Effector memory CD8-positive, alpha-beta T cell (primary cell): Measurements from ENCODE around the gene SPDYE2B.
"Not testable (repeated sequence)": the region's sequence is repeated elsewhere in the genome, so short reads cannot be mapped to it uniquely, and the experiment has no call there.

Experiments used
- ATAC-seq: fragments of 150-1000 bp; cut with Tn5 transposase; replicated peaks from 2 replicates; pipeline ENCODE4 v1.10.0; 2021; ENCODE audit warnings: mild to moderate bottlenecking, moderate library complexity
- DNase-seq, 3 experiments: peaks; one replicate each; pipeline ENCODE4 v3.0.0; 2021
- H3K27ac Mint-ChIP-seq, 2 donors: one replicate each; pipeline ENCODE4 v1.8.0; 2022; ENCODE audit warnings: mild to moderate bottlenecking in 2 of 2, mixed read lengths in 2 of 2, moderate library complexity in 2 of 2
- H3K27me3 Mint-ChIP-seq, 2 donors: one replicate each; pipeline ENCODE4 v1.8.0; 2022; ENCODE audit warnings: mixed read lengths in 2 of 2
- H3K36me3 Mint-ChIP-seq: one replicate; pipeline ENCODE4 v1.8.0; 2022; ENCODE audit warnings: mild to moderate bottlenecking, moderate library complexity, mixed read lengths; ENCODE audit not compliant: insufficient read depth
- H3K4me1 Mint-ChIP-seq, 2 donors: one replicate each; pipeline ENCODE4 v1.8.0; 2022; ENCODE audit warnings: low read depth in 2 of 2, mixed read lengths in 2 of 2
- H3K4me3 Mint-ChIP-seq, 2 donors: one replicate each; pipeline ENCODE4 v1.8.0; 2022; ENCODE audit warnings: mild to moderate bottlenecking in 2 of 2, mixed read lengths in 2 of 2, moderate library complexity in 2 of 2
- H3K9me3 Mint-ChIP-seq, 2 donors: one replicate each; pipeline ENCODE4 v1.8.0; 2022; ENCODE audit warnings: mixed read lengths in 2 of 2

SPDYE2B gene

DNA sequence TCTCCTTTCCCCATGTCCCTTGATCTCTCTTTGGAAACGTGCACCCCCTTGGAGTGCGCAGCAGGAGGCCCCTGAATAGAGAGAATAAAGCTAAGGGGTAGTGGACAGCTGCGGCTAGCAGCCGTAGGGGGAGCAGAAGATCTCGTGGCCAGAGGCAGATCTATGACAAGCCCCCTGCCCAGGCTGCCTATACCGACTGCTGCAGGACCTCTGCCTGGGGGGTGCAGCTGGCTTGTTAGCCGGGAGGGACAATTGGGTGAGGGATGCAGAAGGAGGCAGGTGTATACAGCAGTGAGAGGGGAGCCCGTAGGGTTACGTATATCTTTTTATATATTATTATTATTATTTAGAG lies 21.8 kb downstream of the SPDYE2B start:
- not testable (repeated sequence) for H3K9me3 Mint-ChIP-seq, H3K4me3 Mint-ChIP-seq, H3K27me3 Mint-ChIP-seq, H3K36me3 Mint-ChIP-seq, H3K4me1 Mint-ChIP-seq, H3K27ac Mint-ChIP-seq, DNase-seq
- ATAC-seq, result peak; percentile 5

DNA sequence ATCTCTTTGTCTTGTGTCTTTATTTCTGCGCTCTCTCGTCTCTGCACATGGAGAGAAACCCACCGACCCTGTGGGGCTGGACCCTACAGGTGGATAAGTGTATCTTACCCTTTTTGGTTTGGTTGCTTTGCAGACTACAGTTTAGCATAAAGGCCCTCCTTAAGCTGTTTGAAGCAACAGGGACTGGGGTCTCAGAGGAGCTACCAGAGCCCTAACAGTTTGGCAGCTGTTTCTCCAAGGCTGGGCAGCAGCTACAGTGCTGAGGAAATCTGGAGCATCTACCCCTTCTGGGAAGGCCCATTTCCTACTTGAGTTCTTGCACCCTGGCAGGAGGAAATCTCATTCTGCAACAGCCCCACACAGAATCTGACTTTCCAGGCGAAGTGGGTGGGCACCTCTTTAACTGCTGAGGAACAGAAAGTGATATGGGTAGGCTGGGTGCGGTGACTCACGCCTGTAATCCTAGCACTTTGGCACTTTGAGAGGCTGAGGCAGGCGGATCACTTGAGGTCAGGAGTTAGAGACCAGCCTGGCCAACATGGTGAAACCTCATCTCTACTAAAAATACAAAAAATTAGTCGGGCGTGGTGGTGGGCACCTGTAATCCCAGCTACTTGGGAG lies 23.4 kb downstream of the SPDYE2B start:
- H3K27ac Mint-ChIP-seq, H3K36me3 Mint-ChIP-seq, H3K4me1 Mint-ChIP-seq, H3K27me3 Mint-ChIP-seq, H3K4me3 Mint-ChIP-seq, H3K9me3 Mint-ChIP-seq, ATAC-seq: not testable (repeated sequence)
- DNase-seq, result peak in 1 of 3 experiments; percentile 5

- not testable (repeated sequence) for H3K4me3 Mint-ChIP-seq, H3K27me3 Mint-ChIP-seq, H3K9me3 Mint-ChIP-seq, H3K4me1 Mint-ChIP-seq, DNase-seq, H3K27ac Mint-ChIP-seq, H3K36me3 Mint-ChIP-seq, ATAC-seq
These were observed 25.4 kb downstream of the SPDYE2B start for GRCh38 chr7:102675545-102675944.

- not testable (repeated sequence) for H3K9me3 Mint-ChIP-seq, ATAC-seq, H3K4me1 Mint-ChIP-seq, H3K27ac Mint-ChIP-seq, DNase-seq, H3K27me3 Mint-ChIP-seq, H3K36me3 Mint-ChIP-seq, H3K4me3 Mint-ChIP-seq
These were observed 30.7 kb downstream of the SPDYE2B start for GRCh38 chr7:102680780-102681179.

GRCh38 chr7:102682560-102682959 lies 32.4 kb downstream of the SPDYE2B start:
- not testable (repeated sequence) for H3K4me3 Mint-ChIP-seq, H3K36me3 Mint-ChIP-seq, H3K27me3 Mint-ChIP-seq, DNase-seq, H3K9me3 Mint-ChIP-seq, ATAC-seq, H3K4me1 Mint-ChIP-seq, H3K27ac Mint-ChIP-seq

DNA sequence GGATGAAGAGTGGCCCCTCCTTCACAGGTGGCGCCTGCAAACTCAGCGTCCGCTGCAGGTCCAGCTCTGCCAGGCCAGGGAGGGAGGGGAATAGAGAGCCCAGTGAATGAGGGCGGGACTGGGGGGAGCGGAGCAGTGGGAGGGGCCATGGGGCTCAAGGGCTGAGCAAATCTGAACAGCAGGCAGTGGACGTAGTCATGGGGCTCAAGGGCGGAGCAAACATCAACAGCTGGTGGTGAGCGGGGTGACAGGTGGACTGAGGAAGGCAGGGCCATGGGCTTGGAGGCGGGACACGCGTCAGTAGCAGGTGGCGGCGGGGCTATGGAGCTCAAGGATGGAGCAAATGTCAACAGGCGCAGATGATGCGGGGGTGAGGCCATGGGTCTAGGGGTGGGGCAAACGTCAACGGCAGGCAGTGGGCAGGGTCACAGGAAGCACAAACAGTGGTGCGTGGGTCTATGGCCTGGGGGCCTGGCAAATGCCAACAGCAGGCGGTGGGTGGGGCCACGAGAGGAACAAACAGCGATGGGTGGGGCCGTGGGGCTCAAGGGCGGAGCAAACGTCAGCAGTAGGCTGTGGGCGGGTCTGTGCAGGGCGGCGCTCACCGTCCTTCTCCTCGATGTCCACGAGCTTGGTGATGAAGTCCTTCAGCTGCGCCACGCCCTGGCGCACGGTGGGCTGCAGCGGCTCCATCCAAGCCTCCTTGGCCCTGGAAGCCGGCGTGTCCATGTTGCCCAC lies 38.3 kb downstream of the SPDYE2B start:
- ATAC-seq, result peak; percentile 79
- not testable (repeated sequence) for H3K36me3 Mint-ChIP-seq

DNA sequence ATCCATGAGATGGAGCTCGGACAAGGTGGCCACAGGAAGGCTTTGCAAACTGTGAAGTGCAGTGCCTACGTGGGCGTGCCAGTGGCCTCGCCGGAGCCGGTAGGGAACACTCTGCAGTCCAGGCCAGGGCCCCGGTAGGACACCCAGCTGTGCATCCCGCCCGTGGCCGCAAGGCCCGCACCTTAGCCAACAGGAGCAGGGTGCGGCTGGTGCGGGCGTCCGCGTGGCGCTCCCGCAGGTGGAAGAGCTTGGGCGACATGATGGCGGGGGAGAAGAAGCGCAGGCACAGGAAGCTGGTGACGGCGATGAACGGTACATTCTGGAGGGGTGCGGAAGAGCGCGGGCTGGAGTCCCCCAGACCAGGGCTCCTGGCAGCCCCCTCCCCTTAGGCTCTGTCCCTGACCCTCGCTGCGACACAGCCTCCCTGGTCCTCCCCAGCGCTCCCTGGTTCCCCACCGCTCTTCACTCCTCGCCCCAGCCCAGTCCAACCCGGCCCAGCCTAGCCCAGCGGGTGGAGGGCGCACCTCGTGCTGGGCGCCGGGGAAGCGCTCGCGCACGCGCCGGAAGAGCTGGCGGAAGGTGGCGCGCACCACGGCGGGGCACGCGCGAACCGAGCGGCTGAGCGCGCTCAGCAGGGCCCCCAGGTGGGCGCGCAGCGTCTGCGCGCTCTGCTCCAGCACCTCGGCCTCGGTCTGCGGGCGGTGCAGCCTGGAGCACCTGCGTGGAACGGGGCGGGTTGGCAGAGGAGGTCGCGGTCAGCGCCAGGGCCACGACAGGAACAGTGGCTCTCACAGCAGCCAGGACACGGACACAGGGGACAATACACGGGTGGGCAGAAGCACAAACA lies 39.5 kb downstream of the SPDYE2B start:
- not testable (repeated sequence) for H3K27ac Mint-ChIP-seq, H3K9me3 Mint-ChIP-seq, DNase-seq, H3K36me3 Mint-ChIP-seq, H3K27me3 Mint-ChIP-seq, H3K4me1 Mint-ChIP-seq, H3K4me3 Mint-ChIP-seq
- peak; percentile 78 for ATAC-seq

More for the DNA sequence above, 38.3 kb downstream of the SPDYE2B start:
- not testable (repeated sequence) for H3K4me3 Mint-ChIP-seq, H3K27me3 Mint-ChIP-seq, H3K27ac Mint-ChIP-seq, H3K9me3 Mint-ChIP-seq, H3K4me1 Mint-ChIP-seq, DNase-seq

DNA sequence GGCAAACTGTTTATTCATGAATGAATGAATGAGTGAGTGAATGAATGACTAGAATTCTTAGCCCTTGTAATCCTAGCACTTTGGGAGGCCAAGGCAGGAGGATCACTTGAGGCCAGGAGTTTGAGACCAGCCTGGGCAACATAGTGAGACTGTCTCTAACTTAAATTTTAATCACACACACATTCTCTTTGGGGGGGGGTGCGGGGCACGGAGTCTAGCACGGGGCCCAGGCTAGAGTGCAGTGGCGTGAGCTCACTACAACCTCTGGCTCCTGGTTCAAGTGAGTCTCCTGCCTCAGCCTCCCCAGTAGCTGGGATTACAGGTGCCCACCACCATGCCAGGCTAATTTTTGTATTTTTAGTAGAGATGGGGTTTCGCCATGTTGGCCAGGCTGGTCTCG lies 40.5 kb downstream of the SPDYE2B start:
- not testable (repeated sequence) for DNase-seq, H3K4me3 Mint-ChIP-seq, ATAC-seq, H3K4me1 Mint-ChIP-seq, H3K9me3 Mint-ChIP-seq, H3K36me3 Mint-ChIP-seq, H3K27ac Mint-ChIP-seq, H3K27me3 Mint-ChIP-seq

DNA sequence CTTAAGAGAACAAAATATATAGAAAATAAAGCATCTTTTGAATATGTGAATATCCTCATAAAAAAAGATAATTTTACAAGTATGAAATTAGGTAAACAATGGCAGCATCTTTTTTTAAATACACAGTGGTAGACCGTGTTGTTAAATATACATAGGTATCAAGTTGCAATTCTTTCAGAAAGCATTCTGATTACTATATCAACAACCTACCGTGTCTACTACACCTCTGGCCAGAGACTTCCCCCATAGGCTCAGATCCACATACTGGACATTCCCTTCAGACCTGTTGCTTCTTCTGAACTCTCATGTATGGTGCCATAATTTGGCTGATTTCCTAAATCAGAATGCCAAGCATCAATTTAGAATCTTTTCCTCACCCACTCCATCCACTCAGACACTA lies 43.9 kb downstream of the SPDYE2B start:
- H3K4me3 Mint-ChIP-seq, H3K4me1 Mint-ChIP-seq, H3K27me3 Mint-ChIP-seq, ATAC-seq, H3K9me3 Mint-ChIP-seq, H3K36me3 Mint-ChIP-seq, DNase-seq, H3K27ac Mint-ChIP-seq: not testable (repeated sequence)

DNA sequence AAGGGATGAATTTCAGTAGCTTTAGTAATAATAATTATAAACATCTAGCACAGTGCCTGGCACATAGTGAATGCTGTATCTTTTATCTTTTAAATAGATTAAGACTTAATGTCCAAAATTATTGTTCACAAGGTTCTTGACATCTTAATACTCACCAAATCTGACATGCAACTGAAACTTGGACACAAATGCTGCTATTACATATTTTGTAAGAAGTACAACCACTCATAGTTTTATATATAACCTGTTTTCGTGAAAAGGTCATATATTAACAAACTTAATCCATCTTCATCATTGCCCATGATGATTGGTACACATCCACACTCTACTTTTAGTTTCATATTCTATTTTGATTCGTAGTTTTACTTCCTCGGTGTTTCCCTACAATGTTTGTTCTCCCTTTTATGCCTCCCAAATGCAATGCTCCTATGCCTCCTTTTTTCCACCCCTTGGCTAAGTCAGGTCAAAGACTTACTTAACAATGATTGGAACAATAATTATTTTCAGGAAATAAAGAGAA lies 45.0 kb downstream of the SPDYE2B start:
- not testable (repeated sequence) for H3K4me1 Mint-ChIP-seq, DNase-seq, ATAC-seq, H3K9me3 Mint-ChIP-seq, H3K4me3 Mint-ChIP-seq, H3K36me3 Mint-ChIP-seq, H3K27ac Mint-ChIP-seq
- H3K27me3 Mint-ChIP-seq, result peaks cover 2 to 12% of the 10 kb centered on the region in 2 donors

- H3K27ac Mint-ChIP-seq, result not testable (repeated sequence)
These were observed 45.9 kb downstream of the SPDYE2B start for GRCh38 chr7:102696009-102696408.

DNA sequence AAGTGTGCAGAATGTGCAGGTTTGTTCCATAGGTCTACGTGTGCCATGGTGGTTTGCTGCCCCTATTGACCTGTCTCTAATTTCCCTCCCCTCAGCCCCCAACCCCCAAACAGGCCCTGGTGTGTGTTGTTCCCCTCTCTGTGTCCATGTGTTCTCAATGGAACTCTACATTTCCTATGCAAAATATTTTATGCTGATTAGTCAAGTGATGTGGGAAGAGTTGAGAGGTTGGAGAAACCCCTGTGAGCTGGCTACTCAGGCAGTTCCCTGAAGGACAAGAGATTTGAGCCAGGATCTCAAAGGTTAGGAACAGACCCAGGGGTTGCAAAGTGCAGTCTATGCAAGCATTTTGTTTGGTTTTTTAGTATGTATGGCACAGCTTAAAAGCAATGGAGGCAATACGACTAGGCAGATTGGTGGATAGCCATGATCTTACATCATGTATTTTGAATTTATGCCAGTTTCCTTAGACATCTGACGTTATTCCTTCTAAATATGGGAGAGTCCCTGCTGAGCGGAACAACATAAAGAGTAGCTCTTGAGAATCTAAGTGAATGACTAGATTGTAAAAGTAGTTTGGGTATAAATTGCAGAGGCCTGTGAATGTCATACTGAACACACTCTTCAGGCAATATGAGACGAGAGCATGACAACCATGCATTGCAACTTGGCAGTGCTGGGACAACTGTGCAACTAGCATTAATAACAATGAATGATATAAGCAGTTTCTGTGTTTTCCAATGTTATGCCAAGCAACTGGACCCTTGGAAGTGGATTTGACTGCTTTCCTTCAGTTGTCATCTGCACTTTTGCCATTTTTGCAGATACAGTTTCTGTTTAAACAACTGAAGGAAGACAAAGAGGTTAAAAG lies 47.8 kb downstream of the SPDYE2B start:
- not testable (repeated sequence) for H3K36me3 Mint-ChIP-seq, H3K4me3 Mint-ChIP-seq, DNase-seq, H3K27ac Mint-ChIP-seq, ATAC-seq, H3K9me3 Mint-ChIP-seq, H3K4me1 Mint-ChIP-seq
- H3K27me3 Mint-ChIP-seq, result peaks cover 6 to 12% of the 10 kb centered on the region in 2 donors

More at GRCh38 chr7:102696009-102696408, 45.9 kb downstream of the SPDYE2B start:
- H3K4me3 Mint-ChIP-seq, ATAC-seq, H3K9me3 Mint-ChIP-seq, H3K36me3 Mint-ChIP-seq, H3K4me1 Mint-ChIP-seq, DNase-seq: not testable (repeated sequence)
- peaks cover 6 to 12% of the 10 kb centered on the region in 2 donors for H3K27me3 Mint-ChIP-seq
